HepG2 (cell line): Measurements from ENCODE around the gene KCNIP4. TPM values are rescaled to one million over a fixed set of nuclear protein-coding genes. Genes with fewer than 3 reads are reported as not detected.

Experiments used
- ATAC-seq: fragments of 200-7000 bp; cut with Tn5 transposase; 3 replicates; pipeline ENCODE4 v1.9.1; 2020; ENCODE audit warnings: mild to moderate bottlenecking, moderate library complexity
- BruUV-seq: library from RNA; stranded (reverse); fragments of 400-500 nt; replicated peaks from 2 replicates; lab custom pipeline; 2021; lab: Mats Ljungman, UMichigan
- CTCF ChIA-PET: fragments of 300-600 bp; formaldehyde crosslinking; extraction: SDS; loops from one replicate; lab custom pipeline; 2021; ENCODE audit warnings: low total read pairs, inconsistent platforms, low intra/inter-chr PET ratio; lab: Yijun Ruan, JAX
- POLR2A ChIA-PET: fragments of 350-600 bp; sonication (Branson Sonifier 250); formaldehyde crosslinking; loops from one replicate; lab custom pipeline; 2020; ENCODE audit warnings: antibody characterized with exemption, inconsistent platforms; lab: Yijun Ruan, JAX
- DNase-seq: peaks from one replicate; pipeline ENCODE4 v3.0.0-alpha.2; 2015; ENCODE audit warnings: low spot score
- FAIRE-seq: peaks from 3 replicates; lab custom pipeline; 2011; peaks lifted over from hg19 to GRCh38; lab: Jason Lieb, UNC
- H2AFZ ChIP-seq: one replicate; pipeline ENCODE4 v1.6.1; 2011; ENCODE audit warnings: low read length, inconsistent platforms
- H3K27ac ChIP-seq: fragments of 300-600 bp; 3 replicates; pipeline ENCODE4 v1.8.0; 2011; ENCODE audit warnings: mixed run types, mild to moderate bottlenecking, mixed read lengths, low read length, inconsistent platforms; ENCODE audit not compliant: insufficient read depth; ENCODE audit errors: extremely low read length
- H3K27me3 ChIP-seq, 2 experiments: fragments of 200-600 bp in 1 of 2; 2 replicates in 1 of 2; 3 replicates in 1 of 2; pipeline versions ENCODE4 v1.6.0 to v1.8.0; 2011; ENCODE audit warnings: low read length in 2 of 2, mild to moderate bottlenecking in 2 of 2, moderate library complexity in 2 of 2, inconsistent platforms in 1 of 2; ENCODE audit not compliant: insufficient read depth in 2 of 2, control insufficient read depth in 1 of 2
- H3K36me3 ChIP-seq, 2 experiments: fragments of 200-600 bp in 1 of 2; replicated peaks in 1 of 2; 2 replicates in 1 of 2; 3 replicates in 1 of 2; pipeline versions ENCODE4 v1.5.1 to v1.8.0; 2011; ENCODE audit warnings: low read length in 2 of 2, inconsistent platforms in 1 of 2; ENCODE audit not compliant: insufficient read depth in 2 of 2, control insufficient read depth in 1 of 2
- H3K4me1 ChIP-seq: 2 replicates; pipeline ENCODE4 v1.5.1; 2012; ENCODE audit warnings: low read length, inconsistent platforms; ENCODE audit not compliant: insufficient read depth
- H3K4me2 ChIP-seq: 2 replicates; pipeline ENCODE4 v1.6.0; 2011; ENCODE audit warnings: low read depth, low read length, inconsistent platforms
- H3K4me3 ChIP-seq, 3 experiments: fragments of 200-600 bp in 1 of 3; sonication (generic), shearing (Covaris generic) in 1 of 3; replicated peaks in 1 of 3; 2 replicates each; pipeline ENCODE4 v1.5.1; 2011 to 2016; ENCODE audit warnings: low read length in 3 of 3, inconsistent platforms in 2 of 3, low read depth in 2 of 3, mild to moderate bottlenecking in 2 of 3, control low read depth in 1 of 3, mixed read lengths in 1 of 3; ENCODE audit not compliant: insufficient read depth in 1 of 3
- H3K79me2 ChIP-seq: one replicate; pipeline ENCODE4 v1.6.1; 2011; ENCODE audit warnings: low read length, inconsistent platforms; ENCODE audit not compliant: insufficient read depth
- H3K9ac ChIP-seq: 2 replicates; pipeline ENCODE4 v1.6.0; 2011; ENCODE audit warnings: mild to moderate bottlenecking, low read depth, low read length, inconsistent platforms; ENCODE audit not compliant: insufficient read depth
- H3K9me3 ChIP-seq: 2 replicates; pipeline ENCODE4 v1.5.1; 2012; ENCODE audit warnings: mild to moderate bottlenecking, low read length
- H4K20me1 ChIP-seq: 2 replicates; pipeline ENCODE4 v1.6.0; 2011; ENCODE audit warnings: inconsistent platforms, mild to moderate bottlenecking, low read length, moderate library complexity; ENCODE audit not compliant: insufficient read depth
- HMGA1 ChIP-seq: sonication (generic); formaldehyde crosslinking; conservative IDR thresholded peaks from 2 replicates; pipeline ENCODE4 v1.4.0; 2020; ENCODE audit warnings: missing genetic modification reagents
- MLLT10 ChIP-seq: sonication (generic); formaldehyde crosslinking; IDR thresholded peaks from 2 replicates; pipeline ENCODE4 v1.4.0; 2020; ENCODE audit warnings: missing genetic modification reagents
- NR2C2 ChIP-seq: sonication (generic); formaldehyde crosslinking; IDR thresholded peaks from 2 replicates; pipeline ENCODE4 v1.4.0; 2020; ENCODE audit warnings: missing genetic modification reagents, mild to moderate bottlenecking, moderate library complexity, borderline replicate concordance
- SNAI1 ChIP-seq: sonication (generic); formaldehyde crosslinking; IDR thresholded peaks from 2 replicates; pipeline ENCODE4 v1.5.0; 2020; ENCODE audit warnings: mild to moderate bottlenecking, missing genetic modification reagents, borderline replicate concordance
- SYNCRIP ChIP-seq: fragments of 200-400 bp; formaldehyde crosslinking; IDR thresholded peaks from 2 replicates; pipeline ENCODE4 v1.6.1; 2018; ENCODE audit warnings: mild to moderate bottlenecking, low read depth, low read length; ENCODE audit not compliant: insufficient read depth
- ZBTB1 ChIP-seq: sonication (generic); formaldehyde crosslinking; IDR thresholded peaks from 2 replicates; pipeline ENCODE4 v1.4.0; 2020; ENCODE audit warnings: missing genetic modification reagents, borderline replicate concordance
- ZC3H13 ChIP-seq: sonication (generic); formaldehyde crosslinking; IDR thresholded peaks from 2 replicates; pipeline ENCODE4 v1.8.1; 2023; ENCODE audit warnings: mild to moderate bottlenecking, missing genetic modification reagents, moderate library complexity
- ZFP82 ChIP-seq: sonication (generic); formaldehyde crosslinking; IDR thresholded peaks from 2 replicates; pipeline ENCODE4 v1.5.1; 2020; ENCODE audit warnings: mild to moderate bottlenecking, missing genetic modification reagents, borderline replicate concordance
- ZMYM4 ChIP-seq: sonication (generic); formaldehyde crosslinking; IDR thresholded peaks from 2 replicates; pipeline ENCODE4 v1.8.1; 2023; ENCODE audit warnings: mild to moderate bottlenecking, missing genetic modification reagents
- ZNF280B ChIP-seq: sonication (generic); formaldehyde crosslinking; IDR thresholded peaks from 2 replicates; pipeline ENCODE4 v1.5.0; 2020; ENCODE audit warnings: missing genetic modification reagents, mild to moderate bottlenecking, borderline replicate concordance
- ZSCAN9 ChIP-seq: IDR thresholded peaks from 2 replicates; pipeline ENCODE4 v1.6.1; 2016; ENCODE audit warnings: borderline replicate concordance
- WGBS: methylation state at CpG from one replicate; pipeline ENCODE4 v1.1.6; 2017; ENCODE audit warnings: low lambda C conversion rate; 5-methylcytosine and 5-hydroxymethylcytosine counted together
- in situ Hi-C: cut with HindIII; loops from 2 replicates; pipeline ENCODE4 v1.10.0; 2017; ENCODE audit warnings: low pct_unique_long_range_greater_than_20kb; ENCODE audit not compliant: extremely low pct_ligation_motif_present
- intact Hi-C: fragments of 100-400 bp; cut with micrococcal nuclease; formaldehyde crosslinking; loops from one replicate; pipeline ENCODE4 v1.10.0; 2022; ENCODE audit not compliant: unreplicated experiment
- polyA plus RNA-seq, 8 experiments: library from polyadenylated mRNA; depleted of rRNA in 3 of 8; stranded (reverse) in 7 of 8; unstranded in 1 of 8; fragments of >200 nt; fragmentation: Illumina TruSeq in 4 of 8; extraction: Trizol in 4 of 8; gene quantifications; 2 replicates each; pipeline versions ENCODE4 v1.2.1 to v1.2.3, GENCODE V29; 2011 to 2016; ENCODE audit warnings: low read depth in 4 of 8, missing spikeins in 1 of 8, mixed read lengths in 1 of 8; ENCODE audit not compliant: insufficient read depth in 1 of 8
- total RNA-seq, 5 experiments: library from RNA; depleted of rRNA; stranded (reverse); fragments of >200 nt; fragmentation: Illumina TruSeq; extraction: Trizol; gene quantifications; 2 replicates each; pipeline ENCODE4 v1.2.3, GENCODE V29; 2016; ENCODE audit warnings: low read depth in 1 of 5
- TF ChIP-seq, protein P1 (sequence below): sonication (generic); formaldehyde crosslinking; IDR thresholded peaks from 2 replicates; pipeline ENCODE4 v1.8.0; 2022; ENCODE audit warnings: missing genetic modification reagents, low read depth, mild to moderate bottlenecking, borderline replicate concordance

The KCNIP4 gene
- total and polyA plus RNA-seq, 2 of the 13 experiments (the other 11 are each of a cell fraction or from before 2014, with no cell fraction given) = 0.09 TPM; not detected in 1

DNA sequence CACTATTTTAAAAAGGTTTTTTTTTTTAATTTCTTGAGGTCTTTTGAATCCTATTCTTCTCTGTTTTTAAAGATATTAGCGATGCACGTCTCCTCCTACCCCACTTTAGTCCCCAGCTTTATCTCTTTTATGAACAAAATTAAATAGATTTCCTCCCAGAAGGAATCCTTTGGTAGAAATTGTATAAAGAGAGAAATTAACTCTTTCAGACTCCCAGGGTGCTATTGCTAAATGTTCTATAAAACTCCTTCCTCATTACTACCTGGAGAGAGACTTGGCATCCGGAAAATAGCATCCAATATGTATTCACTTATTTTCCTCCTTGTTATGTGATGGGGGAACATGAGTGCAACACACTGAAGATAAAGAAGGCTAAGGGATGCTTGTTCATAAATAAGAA lies 1264.8 kb downstream of the KCNIP4 start:
- POLR2A ChIA-PET = no interaction called here
- H3K36me3 ChIP-seq = no peaks in the 10 kb centered on the region
- DNase-seq = no peak
- no peaks in the 10 kb centered on the region for H3K79me2 ChIP-seq
- intact Hi-C loops = loop anchor here (1.0 to 10.0 kb wide), 2 partner anchors 139 to 288 kb away; no protein-coding TSS in a partner anchor
- no peak overlapping the region for H2AFZ ChIP-seq
- ATAC-seq = no peak
- H3K4me3 ChIP-seq = no peak overlapping the region
- no peaks in the 10 kb centered on the region for H3K4me1 ChIP-seq
- no TSS peak for BruUV-seq
- no peaks in the 10 kb centered on the region for H3K9me3 ChIP-seq
- TF ChIP-seq ZSCAN9 (CRISPR knock-in tag) = no peak
- no peak for TF ChIP-seq NR2C2 (CRISPR knock-in tag)
- no peak for TF ChIP-seq ZNF280B
- TF ChIP-seq ZMYM4 (CRISPR knock-in tag) = no peak
- TF ChIP-seq ZBTB1 (CRISPR knock-in tag) = no peak
- no peak for TF ChIP-seq MLLT10
- TF ChIP-seq ZC3H13 (CRISPR knock-in tag) = no peak
- TF ChIP-seq SYNCRIP = no peak
- TF ChIP-seq SNAI1 (CRISPR knock-in tag) = no peak
- TF ChIP-seq ZFP82 (CRISPR knock-in tag) = no peak
- TF ChIP-seq, protein P1, sequence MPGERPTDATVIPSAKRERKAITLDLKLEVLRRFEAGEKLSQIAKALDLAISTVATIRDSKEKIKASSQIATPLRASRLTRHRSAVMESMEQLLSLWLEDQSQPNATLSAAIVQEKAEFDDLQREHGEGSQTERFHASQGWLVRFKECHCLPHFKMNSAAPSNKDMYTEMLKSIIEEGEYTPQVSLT (CRISPR knock-in tag) = no peak
- no peak for TF ChIP-seq HMGA1
- 1% methylated on average over 3 of the region's 3 CpGs for WGBS
- no peaks in the 10 kb centered on the region for H4K20me1 ChIP-seq
- H3K27ac ChIP-seq = no peak overlapping the region
- no peak for FAIRE-seq
- in situ Hi-C loops = loop anchor here (10.0 to 25.0 kb wide), 2 partner anchors 371 to 1999 kb away; no protein-coding TSS in a partner anchor
- H3K27me3 ChIP-seq = no peaks in the 10 kb centered on the region
- CTCF ChIA-PET = interaction anchor here (2.4 kb wide), 1 partner anchor 265 kb away, joined by 15 read pairs; no protein-coding TSS in a partner anchor
- no peak overlapping the region for H3K9ac ChIP-seq
- no peak overlapping the region for H3K4me2 ChIP-seq
